Stimulated activated CD4-positive, alpha-beta T cell treated with anti-CD3 and anti-CD28 coated beads, Interleukin-12 subunit alpha, Interleukin-12 subunit beta, amount 100 ng/mL, for 24 hours (primary cell): Measurements from ENCODE around the gene MLLT3.

Experiments
- DNase-seq, 2 experiments: peaks; one replicate each; pipeline ENCODE4 v3.0.0-alpha.2; 2020; ENCODE audit warnings: low read depth in 2 of 2

The MLLT3 gene

GRCh38 chr9:20557890-20558565, 64.3 kb downstream of the MLLT3 start:
- no peak for DNase-seq

GRCh38 chr9:20557285-20557684, 65.0 kb downstream of the MLLT3 start:
- no peak for DNase-seq

GRCh38 chr9:20553558-20554149, 68.6 kb downstream of the MLLT3 start:
- no peak for DNase-seq

- DNase-seq: no peak
Observed at GRCh38 chr9:20552874-20553557, 69.3 kb downstream of the MLLT3 start.

GRCh38 chr9:20551835-20552234, 70.5 kb downstream of the MLLT3 start:
- DNase-seq: no peak

- DNase-seq: no peak
Observed at GRCh38 chr9:20551236-20551635, 71.1 kb downstream of the MLLT3 start.

- DNase-seq: no peak
Observed at GRCh38 chr9:20550326-20550725, 72.0 kb downstream of the MLLT3 start.

GRCh38 chr9:20549053-20549452, 73.2 kb downstream of the MLLT3 start:
- no peak for DNase-seq

- no peak for DNase-seq
Observed at GRCh38 chr9:20545023-20545622, 77.2 kb downstream of the MLLT3 start.

GRCh38 chr9:20540169-20540863, 82.0 kb downstream of the MLLT3 start:
- DNase-seq: no peak

- DNase-seq: no peak
Observed at GRCh38 chr9:20538956-20539355, 83.3 kb downstream of the MLLT3 start.

GRCh38 chr9:20538092-20538491, 84.2 kb downstream of the MLLT3 start:
- no peak for DNase-seq

GRCh38 chr9:20537294-20537693, 85.0 kb downstream of the MLLT3 start:
- DNase-seq: no peak

GRCh38 chr9:20532584-20532983, 89.7 kb downstream of the MLLT3 start:
- no peak for DNase-seq

- DNase-seq: no peak
Observed at GRCh38 chr9:20529837-20530236, 92.5 kb downstream of the MLLT3 start.

GRCh38 chr9:20528253-20528652, 94.0 kb downstream of the MLLT3 start:
- no peak for DNase-seq

- no peak for DNase-seq
Observed at GRCh38 chr9:20526500-20527319, 95.6 kb downstream of the MLLT3 start.

- no peak for DNase-seq
Observed at GRCh38 chr9:20524776-20525175, 97.5 kb downstream of the MLLT3 start.

GRCh38 chr9:20518737-20519136, 103.6 kb downstream of the MLLT3 start:
- no peak for DNase-seq

- DNase-seq: no peak
Observed at GRCh38 chr9:20513126-20513913, 109.0 kb downstream of the MLLT3 start.
